ENCODE measurements around the gene PLEKHS1. TPM values are rescaled to one million over a fixed set of nuclear protein-coding genes. Genes with fewer than 3 reads are reported as not detected.

The PLEKHS1 gene
- total RNA-seq, 2 experiments from 2014 or later, result not detected

DNA sequence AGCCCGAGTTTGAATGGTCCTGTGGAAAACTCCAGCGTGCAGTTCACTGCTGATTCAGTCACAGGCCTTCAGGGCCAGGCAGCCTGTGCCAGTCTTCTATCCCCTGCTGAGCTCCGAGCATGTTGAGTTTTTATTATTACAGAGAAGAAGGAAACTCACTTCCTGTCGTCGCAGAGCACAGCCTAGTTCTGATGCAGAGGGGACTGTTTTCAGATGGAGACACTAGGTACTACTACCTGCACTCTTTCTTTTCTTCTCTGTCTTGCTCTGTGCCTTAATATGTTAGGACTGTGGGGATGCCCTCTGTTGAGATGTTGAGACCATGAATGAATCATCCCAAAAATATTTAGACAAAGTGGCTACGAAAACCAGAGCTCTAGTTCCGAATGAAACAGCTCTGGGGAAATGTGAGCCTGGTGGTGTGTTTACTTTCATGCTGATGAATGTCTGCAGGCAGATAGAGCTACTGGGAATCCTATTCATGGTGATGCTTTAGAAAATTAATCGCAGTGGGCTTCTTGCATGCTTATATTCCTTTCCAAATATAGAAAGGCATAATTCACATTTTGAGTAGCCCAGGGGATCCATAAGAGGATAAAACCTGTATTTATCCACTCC is 42.2 kb upstream of the PLEKHS1 start:
- H3K27me3 Mint-ChIP-seq, result no peaks in the 10 kb centered on the region
- no peak for TF ChIP-seq CTCF (IDR thresholded peaks at IDR 0.05)
- CTCF ChIA-PET, result interaction anchor here (0.7 kb wide), 1 partner anchor 49 kb away, joined by 3 read pairs; no protein-coding TSS in a partner anchor
- DNase-seq (no peak), ATAC-seq (no peak)
- H3K36me3 Mint-ChIP-seq (ENCODE audit: low read depth), result peaks cover 13% of the 10 kb centered on the region
- POLR2A ChIA-PET, result no interaction called here
- H3K9me3 Mint-ChIP-seq, result no peaks in the 10 kb centered on the region
- peaks cover 24% of the 10 kb centered on the region for H3K4me1 Mint-ChIP-seq (ENCODE audit: low read depth)
- intact Hi-C loops (cut with micrococcal nuclease), result loop anchor here (10.0 kb wide), 1 partner anchor 395 kb away; no protein-coding TSS in a partner anchor
- H3K4me3 Mint-ChIP-seq, result no peak overlapping the region
- no peak overlapping the region for H3K27ac Mint-ChIP-seq

- Mint-ChIP-seq H3K9me3 (no peaks in the 10 kb centered on the region), H3K4me3 (no peak overlapping the region), H3K36me3 (ENCODE audit: low read depth) (peaks cover 17% of the 10 kb centered on the region), H3K27ac (no peak overlapping the region), H3K27me3 (no peaks in the 10 kb centered on the region), H3K4me1 (ENCODE audit: low read depth) (peaks cover 23% of the 10 kb centered on the region)
- POLR2A ChIA-PET, result interaction anchor here (1.2 kb wide), 1 partner anchor 32 kb away, joined by 3 read pairs; no protein-coding TSS in a partner anchor
- ATAC-seq (no peak), DNase-seq (no peak)
- intact Hi-C loops (cut with micrococcal nuclease), result no loop called here
- CTCF ChIA-PET, result no interaction called here
- TF ChIP-seq CTCF (IDR thresholded peaks at IDR 0.05), result no peak
These were observed 40.3 kb upstream of the PLEKHS1 start for GRCh38 chr10:113711142-113711541.

DNA sequence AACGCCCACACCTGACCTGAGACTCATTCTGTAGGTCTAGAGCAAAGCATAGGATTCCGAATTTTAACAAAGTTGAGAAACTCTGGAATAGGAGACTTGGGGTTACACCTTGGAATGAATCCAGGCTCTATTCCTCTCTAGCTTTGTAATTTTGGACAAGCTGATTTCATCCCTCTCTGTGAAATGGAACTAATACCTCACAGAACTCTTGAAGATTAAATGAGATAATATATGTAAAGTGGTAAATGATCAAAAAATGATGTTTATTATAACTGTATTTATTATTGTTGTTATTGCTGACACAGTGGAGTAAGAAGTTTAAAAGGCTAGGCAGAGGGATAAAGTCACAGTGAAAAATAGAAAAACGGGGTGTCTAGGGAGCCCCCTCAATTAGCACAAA is 39.5 kb upstream of the PLEKHS1 start:
- H3K4me1 Mint-ChIP-seq (ENCODE audit: low read depth), result peaks cover 15% of the 10 kb centered on the region
- intact Hi-C loops (cut with micrococcal nuclease), result no loop called here
- no peak for DNase-seq
- no peak overlapping the region for H3K4me3 Mint-ChIP-seq
- no peak overlapping the region for H3K27ac Mint-ChIP-seq
- no peak for ATAC-seq
- CTCF ChIA-PET, result interaction anchor here (1.1 kb wide), 1 partner anchor 748 kb away, joined by 3 read pairs; no protein-coding TSS in a partner anchor
- no peaks in the 10 kb centered on the region for H3K27me3 Mint-ChIP-seq
- H3K36me3 Mint-ChIP-seq (ENCODE audit: low read depth), result peaks cover 22% of the 10 kb centered on the region
- POLR2A ChIA-PET, result interaction anchor here (1.2 kb wide), 1 partner anchor 32 kb away, joined by 3 read pairs; no protein-coding TSS in a partner anchor
- no peak for TF ChIP-seq CTCF (IDR thresholded peaks at IDR 0.05)
- H3K9me3 Mint-ChIP-seq, result no peaks in the 10 kb centered on the region

DNA sequence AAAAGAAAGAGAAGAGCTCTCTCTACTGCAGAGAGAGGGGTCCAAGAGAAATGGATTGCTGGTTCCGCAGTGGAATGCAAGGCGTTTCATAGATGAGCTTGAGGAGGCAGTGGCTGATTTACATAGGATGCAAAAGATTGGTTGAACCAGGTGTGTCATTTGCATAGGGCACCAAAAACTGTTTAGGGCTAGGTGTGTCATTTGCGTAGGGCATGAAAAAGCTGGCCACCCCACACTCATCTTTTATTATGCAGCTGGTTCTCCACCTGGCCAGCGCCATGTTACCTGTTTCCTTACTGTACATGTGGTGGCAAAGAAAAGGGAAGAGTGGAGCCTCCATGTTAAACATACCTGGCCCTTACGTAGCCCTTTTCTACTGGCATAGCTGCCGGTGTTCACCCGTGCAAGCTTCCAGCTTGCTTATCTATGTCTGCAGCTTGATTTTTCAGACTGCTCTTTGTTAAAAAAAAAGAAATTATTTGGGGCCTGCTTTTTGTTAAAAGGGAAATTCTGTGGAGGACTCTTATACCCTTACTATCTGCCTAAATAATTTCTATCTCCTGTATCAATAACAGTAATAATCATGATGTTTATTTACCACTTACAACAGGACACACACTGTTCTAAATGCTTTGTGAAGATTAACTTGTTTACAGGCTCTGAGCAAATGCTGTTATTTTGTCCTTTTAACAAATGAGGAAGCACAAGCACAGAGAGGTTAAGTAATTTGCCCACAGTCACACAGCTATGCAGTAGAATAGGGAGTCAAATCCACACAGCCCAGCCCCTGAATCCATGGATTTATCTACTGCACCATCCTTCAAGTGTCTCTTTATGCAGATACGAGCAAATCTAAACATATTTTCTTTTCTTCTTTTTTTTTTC is 38.5 kb upstream of the PLEKHS1 start:
- TF ChIP-seq CTCF (IDR thresholded peaks at IDR 0.05), result no peak
- POLR2A ChIA-PET, result no interaction called here
- no peak overlapping the region for H3K4me3 Mint-ChIP-seq
- intact Hi-C loops (cut with micrococcal nuclease), result no loop called here
- no peaks in the 10 kb centered on the region for H3K27me3 Mint-ChIP-seq
- DNase-seq (no peak), ATAC-seq (no peak)
- H3K36me3 Mint-ChIP-seq (ENCODE audit: low read depth), result peaks cover 23% of the 10 kb centered on the region
- CTCF ChIA-PET, result interaction anchor here (0.7 to 1.2 kb wide), 4 partner anchors 22 to 747 kb away, joined by 3 read pairs; no protein-coding TSS in a partner anchor
- no peaks in the 10 kb centered on the region for H3K9me3 Mint-ChIP-seq
- H3K4me1 Mint-ChIP-seq (ENCODE audit: low read depth), result peaks cover 9% of the 10 kb centered on the region
- H3K27ac Mint-ChIP-seq, result no peak overlapping the region

GRCh38 chr10:113713640-113713982 is 37.9 kb upstream of the PLEKHS1 start:
- H3K36me3 Mint-ChIP-seq (ENCODE audit: low read depth), result peaks cover 26% of the 10 kb centered on the region
- no peak overlapping the region for H3K4me3 Mint-ChIP-seq
- intact Hi-C loops (cut with micrococcal nuclease), result no loop called here
- ChIA-PET POLR2A (interaction anchor here (0.8 kb wide), 1 partner anchor 33 kb away, joined by 3 read pairs; no protein-coding TSS in a partner anchor), CTCF (interaction anchor here (0.8 to 1.2 kb wide), 2 partner anchors 35 to 304 kb away, joined by 3 read pairs; no protein-coding TSS in a partner anchor)
- TF ChIP-seq CTCF (IDR thresholded peaks at IDR 0.05), result no peak
- no peaks in the 10 kb centered on the region for H3K27me3 Mint-ChIP-seq
- H3K27ac Mint-ChIP-seq, result no peak overlapping the region
- DNase-seq, result no peak
- H3K4me1 Mint-ChIP-seq (ENCODE audit: low read depth), result peaks cover 6% of the 10 kb centered on the region
- no peak for ATAC-seq
- no peaks in the 10 kb centered on the region for H3K9me3 Mint-ChIP-seq

Measured in activated CD8-positive, alpha-beta T cell treated with anti-CD3 and anti-CD28 coated beads for 36 hours (primary cell).